Left kidney (tissue), 2 donors: ENCODE data around the gene APOBEC3G. TPM values are rescaled to one million over a fixed set of nuclear protein-coding genes. Genes with fewer than 3 reads are reported as not detected.

Experiments
- DNase-seq: peaks from one replicate; pipeline ENCODE4 v3.0.0-alpha.2; 2013
- polyA plus RNA-seq: library from polyadenylated mRNA; unstranded; fragments of 120-200 nt; gene quantifications from one replicate; pipeline ENCODE4 v1.2.1, GENCODE V29; 2013; ENCODE audit not compliant: insufficient read length

APOBEC3G gene
- polyA plus RNA-seq, 1 donor: 5.2 TPM

- no peak for DNase-seq
Observed at GRCh38 chr22:39123751-39124581, 46.9 kb downstream of the APOBEC3G start.

- DNase-seq: no peak
Observed at GRCh38 chr22:39125622-39126021, 48.5 kb downstream of the APOBEC3G start.

- no peak for DNase-seq
Observed at GRCh38 chr22:39128508-39128907, 51.4 kb downstream of the APOBEC3G start.

- DNase-seq: no peak
Observed at GRCh38 chr22:39129081-39129480, 52.0 kb downstream of the APOBEC3G start.

- no peak for DNase-seq
Observed at GRCh38 chr22:39129746-39130145, 52.7 kb downstream of the APOBEC3G start.

- no peak for DNase-seq
Observed at GRCh38 chr22:39130152-39130704, 53.2 kb downstream of the APOBEC3G start.

- no peak for DNase-seq
Observed at GRCh38 chr22:39130892-39131855, 54.1 kb downstream of the APOBEC3G start.

GRCh38 chr22:39132281-39132680 lies 55.2 kb downstream of the APOBEC3G start:
- no peak for DNase-seq

- no peak for DNase-seq
Observed at GRCh38 chr22:39132871-39133524, 55.9 kb downstream of the APOBEC3G start.

GRCh38 chr22:39133871-39134270 lies 56.8 kb downstream of the APOBEC3G start:
- DNase-seq: no peak

- DNase-seq: no peak
Observed at GRCh38 chr22:39134366-39135091, 57.5 kb downstream of the APOBEC3G start.

- DNase-seq: no peak
Observed at GRCh38 chr22:39135092-39135896, 58.2 kb downstream of the APOBEC3G start.

GRCh38 chr22:39136317-39136716 lies 59.2 kb downstream of the APOBEC3G start:
- no peak for DNase-seq

Other genes with a start within 250 kb of the APOBEC3G start
- gene NPTXR, start 233.2 kb upstream of the APOBEC3G start, polyA plus RNA-seq: 4.2 TPM
- gene CBX6, start 205.1 kb upstream of the APOBEC3G start, polyA plus RNA-seq: 35.9 TPM
- gene APOBEC3A, start 119.7 kb upstream of the APOBEC3G start, polyA plus RNA-seq: 0.13 TPM
- 4.4 TPM for gene APOBEC3B, start 94.9 kb upstream of the APOBEC3G start, polyA plus RNA-seq
- 8.9 TPM for gene APOBEC3C, start 63.0 kb upstream of the APOBEC3G start, polyA plus RNA-seq
- 1.3 TPM for gene APOBEC3D, start 56.1 kb upstream of the APOBEC3G start, polyA plus RNA-seq
- gene APOBEC3F, start 36.4 kb upstream of the APOBEC3G start, polyA plus RNA-seq: 8.5 TPM
- 0.23 TPM for gene APOBEC3H, start 20.0 kb downstream of the APOBEC3G start, polyA plus RNA-seq
- 9.1 TPM for gene CBX7, start 75.4 kb downstream of the APOBEC3G start, polyA plus RNA-seq
- gene PDGFB, start 167.7 kb downstream of the APOBEC3G start, polyA plus RNA-seq: 10.5 TPM
- gene RPL3, start 242.3 kb downstream of the APOBEC3G start, polyA plus RNA-seq: 2,722 TPM